ENCODE data around the gene RBBP4. TPM values are rescaled to one million over a fixed set of nuclear protein-coding genes. Genes with fewer than 3 reads are reported as not detected.

Gene RBBP4
- polyA plus RNA-seq, 1 donor from 2014 or later = 270 TPM

- no peak overlapping the region for H2AFZ ChIP-seq (ENCODE audit: low read depth, low read length)
- no peaks in the 10 kb centered on the region for H3K79me2 ChIP-seq (replicated peaks; ENCODE audit: insufficient read depth, low read length)
- H3K9ac ChIP-seq (ENCODE audit: low read length) = no peak overlapping the region
- TF ChIP-seq SMC3 (conservative IDR thresholded peaks at IDR 0.05; ENCODE audit: poor library complexity) = no peak
- TF ChIP-seq TAF1 (IDR thresholded peaks at IDR 0.05; ENCODE audit: low read depth) = no peak
- TF ChIP-seq MXI1 (conservative IDR thresholded peaks at IDR 0.05; ENCODE audit: poor library complexity, severe bottlenecking) = no peak
- TF ChIP-seq RAD21 (conservative IDR thresholded peaks at IDR 0.05) = no peak
- no peak for TF ChIP-seq REST (IDR thresholded peaks at IDR 0.05; ENCODE audit: borderline replicate concordance)
- no peak for TF ChIP-seq POLR2AphosphoS5 (IDR thresholded peaks at IDR 0.05)
- no peak for TF ChIP-seq EZH2 (IDR thresholded peaks at IDR 0.05; ENCODE audit: borderline replicate concordance, insufficient read depth, low read length, poor library complexity, severe bottlenecking)
- TF ChIP-seq EP300 (conservative IDR thresholded peaks at IDR 0.05; ENCODE audit: poor library complexity, severe bottlenecking) = no peak
- TF ChIP-seq CTCF (IDR thresholded peaks at IDR 0.05; ENCODE audit: poor library complexity, severe bottlenecking) = no peak
- no peak overlapping the region for H3K4me3 ChIP-seq (ENCODE audit: low read length)
- H4K20me1 ChIP-seq (ENCODE audit: insufficient read depth) = no peaks in the 10 kb centered on the region
- H3K27ac ChIP-seq (ENCODE audit: low read length) = no peak overlapping the region
- H3K9me2 ChIP-seq (ENCODE audit: insufficient read depth, low read length) = no peaks in the 10 kb centered on the region
- no peaks in the 10 kb centered on the region for H3K36me3 ChIP-seq (ENCODE audit: insufficient read depth, low read length)
- H3K4me2 ChIP-seq (ENCODE audit: low read length) = no peak overlapping the region
- no peaks in the 10 kb centered on the region for H3K27me3 ChIP-seq (ENCODE audit: insufficient read depth, low read depth, low read length)
- H3F3A ChIP-seq (ENCODE audit: insufficient read depth, low read length, poor library complexity, severe bottlenecking) = no peaks in the 10 kb centered on the region
- no peaks in the 10 kb centered on the region for H3K9me3 ChIP-seq (ENCODE audit: low read length)
These were observed 82.7 kb downstream of the RBBP4 start for GRCh38 chr1:32733582-32734321.

Small RNA genes within 50 kb of the gene (small RNA-seq; reads per million reads assigned to genes)
- 0 to 1.2 (median 0) reads per million in 3 experiments for gene RF00019

Other genes with a start within 250 kb of the RBBP4 start
- gene ZBTB8B, start 186.1 kb upstream of the RBBP4 start, polyA plus RNA-seq = 4.4 and 5.0 TPM in 2 replicates
- gene ZBTB8A, start 111.8 kb upstream of the RBBP4 start, polyA plus RNA-seq = 6.9 and 10.1 TPM in 2 replicates
- gene ZBTB8OS, start 658 bp upstream of the RBBP4 start, polyA plus RNA-seq = 84.1 and 96.7 TPM in 2 replicates
- not detected in 2 replicates for gene SYNC, start 51.6 kb downstream of the RBBP4 start, polyA plus RNA-seq
- 40.1 and 49.4 TPM in 2 replicates for gene YARS1, start 166.2 kb downstream of the RBBP4 start, polyA plus RNA-seq
- gene S100PBP, start 166.4 kb downstream of the RBBP4 start, polyA plus RNA-seq = 63.4 and 77.0 TPM in 2 replicates
- 20.5 and 21.6 TPM in 2 replicates for gene FNDC5, start 219.7 kb downstream of the RBBP4 start, polyA plus RNA-seq
- 1.9 TPM in 1 of 2 replicates, not detected in the other for gene HPCA, start 235.3 kb downstream of the RBBP4 start, polyA plus RNA-seq